ENCODE measurements around the gene PCNX1. TPM values are rescaled to one million over a fixed set of nuclear protein-coding genes. Genes with fewer than 3 reads are reported as not detected.
"Not testable (repeated sequence)": the region's sequence is repeated elsewhere in the genome, so short reads cannot be mapped to it uniquely, and the experiment has no call there.

PCNX1 gene
- 10 to 100 TPM; 17.2 to 79.9 (median 32.7) TPM for total RNA-seq

- Histone ChIP-seq H3K4me3 (peak within 1 kb of the TSS; percentile 55 to 76 (median 71)), H3K27ac (peak within 1 kb of the TSS; percentile 84 to 95), H3K4me1 (replicated peaks in 1 of 2) (peaks cover 6 to 22% of the 10 kb centered on the region in 2 donors)
- ATAC-seq (replicated peaks in 6 of 8): peak; percentile 71 to 91 (median 88)
- in situ Hi-C loops (cut with MboI; ENCODE audit: low pct_unique_long_range_greater_than_20kb in 2 of 9, low sequenced_read_pairs in 9 of 9, unreplicated experiment in 9 of 9): no loop called here
- 0 to 20% (median 0%) methylated on average over 1 to 3 of the region's 101 CpGs; no CpG with 5 or more reads in 7 of the 10 experiments for WGBS, 10 experiments
Measured at GRCh38 chr14:70907176-70907995, at the start of gene PCNX1. TSS of gene PCNX1 (plus strand) at chr14:70907459. CDS start at chr14:70907851, 392 bp downstream.

GRCh38 chr14:70857496-70857890 is 49.8 kb upstream of the PCNX1 start:
- in situ Hi-C loops (cut with MboI; ENCODE audit: low pct_unique_long_range_greater_than_20kb in 2 of 9, low sequenced_read_pairs in 9 of 9, unreplicated experiment in 9 of 9): no loop called here
- no peak overlapping the region for H3K27ac ChIP-seq
- 50 to 100% (median 89%) methylated on average over 1 to 2 of the region's 2 CpGs; no CpG with 5 or more reads in 3 of the 10 experiments for WGBS, 10 experiments
- H3K4me1 ChIP-seq (replicated peaks in 1 of 2): no peaks in the 10 kb centered on the region
- ATAC-seq (replicated peaks in 6 of 8): no peak
- H3K4me3 ChIP-seq: no peak overlapping the region

- 67 to 100% (median 83%) methylated on average over 1 to 5 of the region's 5 CpGs; no CpG with 5 or more reads in 3 of the 10 experiments for WGBS, 10 experiments
- H3K27ac ChIP-seq: no peak overlapping the region
- no peak overlapping the region for H3K4me3 ChIP-seq
- no peak for ATAC-seq (replicated peaks in 6 of 8)
- H3K4me1 ChIP-seq (replicated peaks in 1 of 2): no peaks in the 10 kb centered on the region
- in situ Hi-C loops (cut with MboI; ENCODE audit: low pct_unique_long_range_greater_than_20kb in 2 of 9, low sequenced_read_pairs in 9 of 9, unreplicated experiment in 9 of 9): no loop called here
Measured at GRCh38 chr14:70858641-70859040, 48.6 kb upstream of the PCNX1 start.

- WGBS, 10 experiments: 25 to 63% (median 44%) methylated on average over 1 of the region's 1 CpG; no CpG with 5 or more reads in 3 of the 10 experiments
- H3K27ac ChIP-seq; H3K4me1 ChIP-seq (replicated peaks in 1 of 2); ATAC-seq (replicated peaks in 6 of 8); H3K4me3 ChIP-seq; in situ Hi-C loops (cut with MboI; ENCODE audit: low pct_unique_long_range_greater_than_20kb in 2 of 9, low sequenced_read_pairs in 9 of 9, unreplicated experiment in 9 of 9): not testable (repeated sequence)
Measured at GRCh38 chr14:70866992-70867391, 40.3 kb upstream of the PCNX1 start.

GRCh38 chr14:70871001-70871400 is 36.3 kb upstream of the PCNX1 start:
- in situ Hi-C loops (cut with MboI; ENCODE audit: low pct_unique_long_range_greater_than_20kb in 2 of 9, low sequenced_read_pairs in 9 of 9, unreplicated experiment in 9 of 9): no loop called here
- 60 to 100% (median 80%) methylated on average over 1 of the region's 1 CpG; no CpG with 5 or more reads in 7 of the 10 experiments for WGBS, 10 experiments
- Histone ChIP-seq H3K27ac (no peak overlapping the region), H3K4me3 (no peak overlapping the region), H3K4me1 (replicated peaks in 1 of 2) (no peaks in the 10 kb centered on the region)
- ATAC-seq (replicated peaks in 6 of 8): no peak

- Histone ChIP-seq H3K4me3 (no peak overlapping the region), H3K27ac (no peak overlapping the region), H3K4me1 (replicated peaks in 1 of 2) (no peaks in the 10 kb centered on the region)
- in situ Hi-C loops (cut with MboI; ENCODE audit: low pct_unique_long_range_greater_than_20kb in 2 of 9, low sequenced_read_pairs in 9 of 9, unreplicated experiment in 9 of 9): no loop called here
- WGBS, 10 experiments: 47 to 93% (median 71%) methylated on average over 1 to 6 of the region's 10 CpGs; no CpG with 5 or more reads in 1 of the 10 experiments
- ATAC-seq (replicated peaks in 6 of 8): no peak
Measured at GRCh38 chr14:70871863-70872677, 35.2 kb upstream of the PCNX1 start.

- Histone ChIP-seq H3K4me3 (no peak overlapping the region), H3K27ac (no peak overlapping the region), H3K4me1 (replicated peaks in 1 of 2) (no peaks in the 10 kb centered on the region)
- in situ Hi-C loops (cut with MboI; ENCODE audit: low pct_unique_long_range_greater_than_20kb in 2 of 9, low sequenced_read_pairs in 9 of 9, unreplicated experiment in 9 of 9): no loop called here
- no peak for ATAC-seq (replicated peaks in 6 of 8)
- 60 to 100% (median 100%) methylated on average over 1 of the region's 1 CpG; no CpG with 5 or more reads in 5 of the 10 experiments for WGBS, 10 experiments
Measured at GRCh38 chr14:70872678-70873020, 34.6 kb upstream of the PCNX1 start.

- 0 to 100% (median 93%) methylated on average over 1 to 4 of the region's 4 CpGs; no CpG with 5 or more reads in 4 of the 10 experiments for WGBS, 10 experiments
- in situ Hi-C loops (cut with MboI; ENCODE audit: low pct_unique_long_range_greater_than_20kb in 2 of 9, low sequenced_read_pairs in 9 of 9, unreplicated experiment in 9 of 9): no loop called here
- ATAC-seq (replicated peaks in 6 of 8): no peak
- Histone ChIP-seq H3K27ac (no peak overlapping the region), H3K4me3 (no peak overlapping the region), H3K4me1 (replicated peaks in 1 of 2) (no peaks in the 10 kb centered on the region)
Measured at GRCh38 chr14:70873627-70874026, 33.6 kb upstream of the PCNX1 start.

GRCh38 chr14:70875811-70876460 is 31.3 kb upstream of the PCNX1 start:
- in situ Hi-C loops (cut with MboI; ENCODE audit: low pct_unique_long_range_greater_than_20kb in 2 of 9, low sequenced_read_pairs in 9 of 9, unreplicated experiment in 9 of 9); ATAC-seq (replicated peaks in 6 of 8); H3K27ac ChIP-seq; H3K4me1 ChIP-seq (replicated peaks in 1 of 2); H3K4me3 ChIP-seq: not testable (repeated sequence)
- WGBS, 10 experiments: 40 to 86% (median 65%) methylated on average over 1 to 4 of the region's 6 CpGs; no CpG with 5 or more reads in 4 of the 10 experiments

- in situ Hi-C loops (cut with MboI; ENCODE audit: low pct_unique_long_range_greater_than_20kb in 2 of 9, low sequenced_read_pairs in 9 of 9, unreplicated experiment in 9 of 9): no loop called here
- no peak overlapping the region for H3K4me3 ChIP-seq
- no peak overlapping the region for H3K27ac ChIP-seq
- ATAC-seq (replicated peaks in 6 of 8): no peak
- WGBS, 10 experiments: 0 to 50% (median 17%) methylated on average over 1 of the region's 1 CpG; no CpG with 5 or more reads in 3 of the 10 experiments
- peaks cover 5 to 10% of the 10 kb centered on the region in 2 donors for H3K4me1 ChIP-seq (replicated peaks in 1 of 2)
Measured at GRCh38 chr14:70879448-70879847, 27.8 kb upstream of the PCNX1 start.

- in situ Hi-C loops (cut with MboI; ENCODE audit: low pct_unique_long_range_greater_than_20kb in 2 of 9, low sequenced_read_pairs in 9 of 9, unreplicated experiment in 9 of 9): not testable (repeated sequence)
- WGBS, 10 experiments: 80 to 100% (median 83%) methylated on average over 1 of the region's 1 CpG; no CpG with 5 or more reads in 7 of the 10 experiments
Measured at GRCh38 chr14:70880888-70881287, 26.4 kb upstream of the PCNX1 start.

GRCh38 chr14:70881549-70882177 is 25.6 kb upstream of the PCNX1 start:
- no peak overlapping the region for H3K27ac ChIP-seq
- peak in 1 of 8 experiments; percentile 59 for ATAC-seq (replicated peaks in 6 of 8)
- H3K4me1 ChIP-seq (replicated peaks in 1 of 2): peaks cover 20 to 31% of the 10 kb centered on the region in 2 donors
- in situ Hi-C loops (cut with MboI; ENCODE audit: low pct_unique_long_range_greater_than_20kb in 2 of 9, low sequenced_read_pairs in 9 of 9, unreplicated experiment in 9 of 9): no loop called here
- H3K4me3 ChIP-seq: no peak overlapping the region
- 34 to 80% (median 67%) methylated on average over 1 to 7 of the region's 7 CpGs; no CpG with 5 or more reads in 1 of the 10 experiments for WGBS, 10 experiments

More at GRCh38 chr14:70880888-70881287, 26.4 kb upstream of the PCNX1 start:
- not testable (repeated sequence) for H3K27ac ChIP-seq; ATAC-seq (replicated peaks in 6 of 8); H3K4me3 ChIP-seq
- H3K4me1 ChIP-seq (replicated peaks in 1 of 2): peaks cover 12 to 23% of the 10 kb centered on the region in 2 donors

Measured in motor neuron (in vitro differentiated cells).